ENCODE measurements around the gene POU3F3.

- no peak for TF ChIP-seq POLR2A (IDR thresholded peaks at IDR 0.05; ENCODE audit: low read length)
- no peak for TF ChIP-seq GATA1 (IDR thresholded peaks at IDR 0.05; ENCODE audit: low read depth, low read length)
These were observed 744 bp downstream of the POU3F3 start for GRCh38 chr2:104854498-104855220.

Data from erythroblast (primary cell).